Panc1 (cell line): ENCODE results near the gene PLA1A. TPM values are rescaled to one million over a fixed set of nuclear protein-coding genes. Genes with fewer than 3 reads are reported as not detected.

Source experiments
- ATAC-seq: fragments of 200-7000 bp; cut with Tn5 transposase; 2 replicates; pipeline ENCODE4 v1.9.1; 2020; ENCODE audit warnings: mild to moderate bottlenecking, moderate library complexity
- BruUV-seq: library from RNA; stranded (reverse); fragments of 400-500 nt; replicated peaks from 2 replicates; lab custom pipeline; 2021; lab: Mats Ljungman, UMichigan
- CTCF ChIA-PET: fragments of 300-600 bp; sonication (Branson Sonifier 250); formaldehyde crosslinking; loops from one replicate; lab custom pipeline; 2022; ENCODE audit warnings: antibody characterized with exemption; lab: Charles Lee
- POLR2A ChIA-PET: fragments of 300-600 bp; sonication (Branson Sonifier 250); formaldehyde crosslinking; loops from one replicate; lab custom pipeline; 2022; ENCODE audit warnings: antibody characterized with exemption; lab: Charles Lee
- DNase-seq: peaks from one replicate; pipeline ENCODE4 v3.0.0-alpha.2; 2010; ENCODE audit warnings: low read depth, low spot score
- H3K27ac ChIP-seq: 2 replicates; pipeline ENCODE4 v1.5.1; 2011; ENCODE audit warnings: mild to moderate bottlenecking, low read length, inconsistent platforms
- H3K27me3 ChIP-seq: fragments of 200-500 bp; sonication (Bioruptor generic); 2 replicates; pipeline ENCODE4 v1.6.0; 2014; ENCODE audit warnings: low read length, inconsistent platforms; ENCODE audit not compliant: control insufficient read depth, insufficient read depth
- H3K36me3 ChIP-seq: fragments of 200-500 bp; sonication (Bioruptor generic); 2 replicates; pipeline ENCODE4 v1.5.1; 2014; ENCODE audit warnings: inconsistent platforms, mild to moderate bottlenecking, low read length, moderate library complexity; ENCODE audit not compliant: control insufficient read depth, insufficient read depth
- H3K4me1 ChIP-seq: 2 replicates; pipeline ENCODE4 v1.5.1; 2011; ENCODE audit warnings: inconsistent platforms, mild to moderate bottlenecking, low read length, moderate library complexity; ENCODE audit not compliant: control insufficient read depth, insufficient read depth
- H3K4me3 ChIP-seq, 2 experiments: 2 replicates each; pipeline ENCODE4 v1.5.1; 2011 to 2012; ENCODE audit warnings: low read depth in 2 of 2, low read length in 2 of 2, mild to moderate bottlenecking in 2 of 2, inconsistent platforms in 1 of 2, moderate library complexity in 1 of 2
- H3K9me3 ChIP-seq: fragments of 200-500 bp; sonication (Bioruptor generic); 2 replicates; pipeline ENCODE4 v1.5.1; 2014; ENCODE audit warnings: low read depth, mild to moderate bottlenecking, inconsistent platforms, low read length, moderate library complexity; ENCODE audit not compliant: control insufficient read depth, insufficient read depth
- POLR2AphosphoS5 ChIP-seq: IDR thresholded peaks from 2 replicates; pipeline ENCODE4 v1.6.1; 2012; ENCODE audit warnings: mild to moderate bottlenecking, low read depth, low read length, moderate library complexity
- SIN3A ChIP-seq: IDR thresholded peaks from 2 replicates; pipeline ENCODE4 v1.6.1; 2012; ENCODE audit warnings: low read depth, mild to moderate bottlenecking, low read length, moderate library complexity, borderline replicate concordance; ENCODE audit not compliant: insufficient read depth
- TCF7L2 ChIP-seq: IDR thresholded peaks from 2 replicates; pipeline ENCODE4 v1.6.1; 2011; ENCODE audit warnings: mild to moderate bottlenecking, low read depth, low read length, inconsistent platforms
- in situ Hi-C: cut with HindIII; loops from 2 replicates; pipeline ENCODE4 v1.10.0; 2016; ENCODE audit warnings: low sequenced_read_pairs, low pct_unique_long_range_greater_than_20kb
- intact Hi-C: fragments of 100-400 bp; cut with micrococcal nuclease; formaldehyde crosslinking; loops from one replicate; pipeline ENCODE4 v1.10.0; 2022; ENCODE audit not compliant: unreplicated experiment
- total RNA-seq: library from RNA; stranded (reverse); gene quantifications from one replicate; pipeline ENCODE4 v1.2.1, GENCODE V29; 2021; ENCODE audit not compliant: unreplicated experiment
- TF ChIP-seq, protein P1 (sequence below): fragments of 450-650 bp; IDR thresholded peaks from 2 replicates; pipeline ENCODE4 v1.5.1; 2017; ENCODE audit warnings: mild to moderate bottlenecking
- TF ChIP-seq, protein P2 (sequence below), 2 experiments: IDR thresholded peaks; 2 replicates each; pipeline ENCODE4 v1.6.1; 2011 to 2012; ENCODE audit warnings: low read depth in 2 of 2, control low read depth in 1 of 2, low read length in 1 of 2, mild to moderate bottlenecking in 1 of 2, moderate library complexity in 1 of 2; ENCODE audit not compliant: insufficient read depth in 1 of 2

The PLA1A gene
- total RNA-seq, 1 experiment from 2014 or later, result not detected

DNA sequence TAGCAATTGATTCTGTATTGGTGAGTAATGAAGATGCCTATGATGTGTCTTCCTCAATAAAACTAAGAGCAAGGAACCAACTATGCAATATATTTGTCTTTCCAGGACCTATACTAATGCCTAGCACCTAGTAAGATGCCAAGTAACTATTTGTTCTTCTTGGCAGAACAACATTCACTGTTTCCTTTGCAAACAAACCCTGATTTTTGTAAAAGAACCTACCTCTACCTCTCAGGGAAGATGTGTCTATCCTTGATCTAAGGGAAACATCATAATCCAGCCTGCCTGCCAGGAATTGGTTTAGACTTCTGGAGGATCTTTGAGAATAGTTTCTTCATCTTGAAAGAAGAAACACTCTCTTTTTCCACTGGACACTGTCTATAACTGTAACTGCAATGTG, 22.2 kb upstream of the PLA1A start:
- H3K36me3 ChIP-seq, result no peaks in the 10 kb centered on the region
- intact Hi-C loops, result no loop called here
- no TSS peak for BruUV-seq
- CTCF ChIA-PET, result no interaction called here
- H3K9me3 ChIP-seq, result no peaks in the 10 kb centered on the region
- H3K27ac ChIP-seq, result no peak overlapping the region
- TF ChIP-seq, protein P1, sequence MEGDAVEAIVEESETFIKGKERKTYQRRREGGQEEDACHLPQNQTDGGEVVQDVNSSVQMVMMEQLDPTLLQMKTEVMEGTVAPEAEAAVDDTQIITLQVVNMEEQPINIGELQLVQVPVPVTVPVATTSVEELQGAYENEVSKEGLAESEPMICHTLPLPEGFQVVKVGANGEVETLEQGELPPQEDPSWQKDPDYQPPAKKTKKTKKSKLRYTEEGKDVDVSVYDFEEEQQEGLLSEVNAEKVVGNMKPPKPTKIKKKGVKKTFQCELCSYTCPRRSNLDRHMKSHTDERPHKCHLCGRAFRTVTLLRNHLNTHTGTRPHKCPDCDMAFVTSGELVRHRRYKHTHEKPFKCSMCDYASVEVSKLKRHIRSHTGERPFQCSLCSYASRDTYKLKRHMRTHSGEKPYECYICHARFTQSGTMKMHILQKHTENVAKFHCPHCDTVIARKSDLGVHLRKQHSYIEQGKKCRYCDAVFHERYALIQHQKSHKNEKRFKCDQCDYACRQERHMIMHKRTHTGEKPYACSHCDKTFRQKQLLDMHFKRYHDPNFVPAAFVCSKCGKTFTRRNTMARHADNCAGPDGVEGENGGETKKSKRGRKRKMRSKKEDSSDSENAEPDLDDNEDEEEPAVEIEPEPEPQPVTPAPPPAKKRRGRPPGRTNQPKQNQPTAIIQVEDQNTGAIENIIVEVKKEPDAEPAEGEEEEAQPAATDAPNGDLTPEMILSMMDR, result no peak
- no peak for TF ChIP-seq POLR2AphosphoS5
- TF ChIP-seq, protein P2, sequence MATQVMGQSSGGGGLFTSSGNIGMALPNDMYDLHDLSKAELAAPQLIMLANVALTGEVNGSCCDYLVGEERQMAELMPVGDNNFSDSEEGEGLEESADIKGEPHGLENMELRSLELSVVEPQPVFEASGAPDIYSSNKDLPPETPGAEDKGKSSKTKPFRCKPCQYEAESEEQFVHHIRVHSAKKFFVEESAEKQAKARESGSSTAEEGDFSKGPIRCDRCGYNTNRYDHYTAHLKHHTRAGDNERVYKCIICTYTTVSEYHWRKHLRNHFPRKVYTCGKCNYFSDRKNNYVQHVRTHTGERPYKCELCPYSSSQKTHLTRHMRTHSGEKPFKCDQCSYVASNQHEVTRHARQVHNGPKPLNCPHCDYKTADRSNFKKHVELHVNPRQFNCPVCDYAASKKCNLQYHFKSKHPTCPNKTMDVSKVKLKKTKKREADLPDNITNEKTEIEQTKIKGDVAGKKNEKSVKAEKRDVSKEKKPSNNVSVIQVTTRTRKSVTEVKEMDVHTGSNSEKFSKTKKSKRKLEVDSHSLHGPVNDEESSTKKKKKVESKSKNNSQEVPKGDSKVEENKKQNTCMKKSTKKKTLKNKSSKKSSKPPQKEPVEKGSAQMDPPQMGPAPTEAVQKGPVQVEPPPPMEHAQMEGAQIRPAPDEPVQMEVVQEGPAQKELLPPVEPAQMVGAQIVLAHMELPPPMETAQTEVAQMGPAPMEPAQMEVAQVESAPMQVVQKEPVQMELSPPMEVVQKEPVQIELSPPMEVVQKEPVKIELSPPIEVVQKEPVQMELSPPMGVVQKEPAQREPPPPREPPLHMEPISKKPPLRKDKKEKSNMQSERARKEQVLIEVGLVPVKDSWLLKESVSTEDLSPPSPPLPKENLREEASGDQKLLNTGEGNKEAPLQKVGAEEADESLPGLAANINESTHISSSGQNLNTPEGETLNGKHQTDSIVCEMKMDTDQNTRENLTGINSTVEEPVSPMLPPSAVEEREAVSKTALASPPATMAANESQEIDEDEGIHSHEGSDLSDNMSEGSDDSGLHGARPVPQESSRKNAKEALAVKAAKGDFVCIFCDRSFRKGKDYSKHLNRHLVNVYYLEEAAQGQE (IDR thresholded peaks at IDR 0.05; ENCODE audit: insufficient read depth in 1 of 2, low read depth in 2 of 2, low read length in 1 of 2), result no peak
- no peak for TF ChIP-seq SIN3A
- no peak for TF ChIP-seq TCF7L2
- in situ Hi-C loops, result no loop called here
- H3K4me3 ChIP-seq, result no peak overlapping the region
- ATAC-seq (no peak), DNase-seq (no peak)
- no peaks in the 10 kb centered on the region for H3K27me3 ChIP-seq
- POLR2A ChIA-PET, result no interaction called here
- H3K4me1 ChIP-seq, result peaks cover 9% of the 10 kb centered on the region

DNA sequence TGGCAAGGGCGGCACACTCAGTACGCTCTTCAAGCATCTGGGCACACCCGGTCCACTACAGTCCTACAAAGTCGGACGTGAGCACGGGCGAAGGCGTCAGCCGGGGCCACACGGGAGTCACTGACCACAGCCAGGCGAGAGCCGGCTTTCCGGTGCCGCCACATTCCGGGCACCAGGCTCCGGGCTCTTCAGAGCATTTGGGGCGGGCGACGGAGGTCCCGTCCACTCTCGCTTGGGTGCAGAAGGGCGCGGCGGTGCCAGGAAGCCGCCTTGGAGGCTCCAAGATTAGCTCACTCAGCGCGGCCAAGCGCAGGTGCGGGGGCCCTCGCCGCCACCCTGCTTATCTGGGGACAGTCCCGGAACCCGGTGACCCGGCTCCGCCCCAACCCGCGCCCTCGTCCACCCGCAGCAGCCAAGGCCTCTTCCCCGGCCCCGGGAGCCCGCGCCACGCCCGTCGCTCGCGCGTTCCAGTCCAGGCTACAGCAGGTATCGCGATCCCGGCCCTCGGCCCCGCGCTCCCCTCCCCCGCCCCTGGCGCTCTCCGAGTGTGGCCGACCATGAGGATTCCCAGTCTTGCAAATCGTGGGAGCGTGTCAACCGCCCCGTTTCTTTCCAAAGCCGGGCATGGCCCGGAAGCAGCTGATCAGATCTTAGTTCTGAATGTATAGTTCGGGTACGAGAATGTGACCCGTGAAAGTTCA, 18.2 kb upstream of the PLA1A start, which contains the start of gene ADPRH:
Gene ADPRH, plus strand, starts transcription at position 127 of the 701 bp plus-strand sequence. CDS start 2,678 bp downstream, outside the sequence.
- peak; percentile 51; the same call in 1 of the 2 replicates for TF ChIP-seq POLR2AphosphoS5
- TF ChIP-seq, protein P1, result no peak
- 0 out of 2 replicates have a peak, but pooled peaks have one; percentile 71 for TF ChIP-seq SIN3A
- TF ChIP-seq, protein P2 (IDR thresholded peaks at IDR 0.05; ENCODE audit: insufficient read depth in 1 of 2, low read depth in 2 of 2, low read length in 1 of 2), result no peak
- no peak for TF ChIP-seq TCF7L2
- ATAC-seq, result peak; percentile 98
- Histone ChIP-seq H3K4me1 (peaks cover 10% of the 10 kb centered on the region), H3K27me3 (no peaks in the 10 kb centered on the region), H3K36me3 (no peaks in the 10 kb centered on the region), H3K9me3 (no peaks in the 10 kb centered on the region), H3K4me3 (peak within 1 kb of the TSS; percentile 51 to 77), H3K27ac (peak within 1 kb of the TSS; percentile 93)
- in situ Hi-C loops, result no loop called here
- peak; percentile 33 for DNase-seq
- intact Hi-C loops, result no loop called here
- ChIA-PET CTCF (no interaction called here), POLR2A (no interaction called here)
- BruUV-seq, result no TSS peak
